GM12865 (cell line): Measurements from ENCODE around the gene HOXD3.
A peak's percentile ranks its signal among the peaks of the same experiment; 100 is the strongest.

Source experiments
- DNase-seq: peaks from one replicate; pipeline ENCODE4 v3.0.0; 2010; ENCODE audit warnings: low read depth
- H3K4me3 ChIP-seq: 2 replicates; pipeline ENCODE4 v1.5.1; 2011; ENCODE audit warnings: mild to moderate bottlenecking, low read depth, low read length, control low read depth
- CTCF ChIP-seq: IDR thresholded peaks from 2 replicates; pipeline ENCODE4 v1.5.1; 2011; ENCODE audit warnings: low read length, control low read depth, low read depth, inconsistent platforms; ENCODE audit not compliant: insufficient read depth; ENCODE audit errors: missing control alignments

The HOXD3 gene

DNA sequence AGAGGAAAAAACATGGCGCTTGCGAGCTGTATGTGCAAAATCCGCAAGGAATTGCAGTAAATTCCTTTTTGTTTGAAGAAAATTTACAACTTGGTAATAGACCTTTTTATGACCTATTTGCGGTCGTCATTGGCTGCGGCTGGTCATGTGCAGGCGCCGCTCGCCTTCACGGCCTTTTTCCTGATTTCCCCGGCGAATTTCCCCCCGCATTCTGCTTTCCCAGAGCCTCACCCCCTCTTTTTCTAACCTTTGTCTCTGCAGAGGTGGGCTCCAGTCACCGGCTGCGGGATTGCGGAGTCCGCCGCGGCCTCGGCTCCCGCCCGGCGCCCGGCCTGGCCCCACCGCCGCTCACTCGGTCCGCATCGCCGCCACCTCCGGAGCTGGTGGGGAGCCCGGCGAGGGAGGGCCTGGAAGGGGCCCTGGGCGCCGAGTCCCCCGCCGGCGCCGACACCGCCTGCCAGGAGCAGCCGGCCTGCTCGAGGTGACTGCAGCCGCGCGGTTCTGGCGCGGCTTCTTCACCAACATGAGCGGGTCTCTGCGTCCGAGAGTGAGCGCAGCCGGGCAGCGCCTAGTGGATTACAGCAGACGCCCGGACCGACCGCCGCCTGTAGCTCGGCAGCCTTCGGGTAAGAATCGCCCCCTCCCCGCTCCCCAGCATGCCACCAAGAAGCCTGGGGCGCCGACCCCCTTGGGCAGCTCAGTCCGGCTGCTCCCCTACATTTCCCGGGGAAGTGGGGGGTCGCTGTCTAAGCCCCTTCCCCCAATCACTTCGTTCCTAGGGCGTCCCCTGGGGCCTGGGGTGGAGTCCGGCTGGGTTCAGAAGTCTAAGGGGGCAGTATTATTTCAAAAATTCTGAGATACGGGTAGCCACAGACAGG lies 20.5 kb upstream of the HOXD3 start:
- TF ChIP-seq CTCF = no peak
- H3K4me3 ChIP-seq = no peak overlapping the region
- no peak for DNase-seq

DNA sequence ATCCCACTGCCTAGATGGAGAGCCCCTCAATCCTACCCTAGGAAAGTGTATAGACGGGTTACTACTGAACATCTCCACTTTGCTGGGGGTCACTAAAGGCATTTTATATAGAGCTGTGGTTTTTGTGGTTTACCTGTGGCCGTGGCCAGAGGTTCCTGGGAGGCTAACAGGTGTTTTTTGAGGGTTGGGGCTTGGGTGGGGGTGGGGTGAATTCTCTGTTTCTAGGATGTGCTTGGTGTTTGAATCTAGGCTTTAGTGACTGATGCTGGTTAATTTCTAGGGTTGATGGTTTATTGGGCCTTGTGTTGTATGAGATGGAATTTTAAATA lies 19.9 kb upstream of the HOXD3 start:
- no peak for DNase-seq
- no peak overlapping the region for H3K4me3 ChIP-seq
- TF ChIP-seq CTCF = no peak

DNA sequence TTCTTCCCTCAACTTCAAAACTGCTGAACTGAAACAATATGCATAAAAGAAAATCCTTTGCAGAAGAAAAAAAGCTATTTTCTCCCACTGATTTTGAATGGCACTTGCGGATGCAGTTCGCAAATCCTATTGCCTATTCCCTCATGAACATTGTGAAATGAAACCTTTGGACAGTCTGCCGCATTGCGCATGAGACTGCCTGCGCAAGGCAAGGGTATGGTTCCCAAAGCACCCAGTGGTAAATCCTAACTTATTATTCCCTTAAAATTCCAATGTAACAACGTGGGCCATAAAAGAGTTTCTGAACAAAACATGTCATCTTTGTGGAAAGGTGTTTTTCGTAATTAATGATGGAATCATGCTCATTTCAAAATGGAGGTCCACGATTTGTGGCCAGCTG lies 19.2 kb upstream of the HOXD3 start:
- TF ChIP-seq CTCF = no peak
- no peak for DNase-seq
- no peak overlapping the region for H3K4me3 ChIP-seq

- no peak for DNase-seq
- TF ChIP-seq CTCF = no peak
Observed at GRCh38 chr2:176138526-176138922, 18.6 kb upstream of the HOXD3 start.

GRCh38 chr2:176138923-176139660 lies 18.0 kb upstream of the HOXD3 start:
- no peak for TF ChIP-seq CTCF
- no peak for DNase-seq
- no peak overlapping the region for H3K4me3 ChIP-seq

More at GRCh38 chr2:176138526-176138922, 18.6 kb upstream of the HOXD3 start:
- H3K4me3 ChIP-seq = no peak overlapping the region

- no peak for TF ChIP-seq CTCF
- DNase-seq = no peak
- H3K4me3 ChIP-seq = peak overlapping the region; percentile 52
Observed at GRCh38 chr2:176139661-176140512, 17.2 kb upstream of the HOXD3 start.
